Activated CD4-positive, alpha-beta T cell treated with anti-CD3 and anti-CD28 coated beads for 36 hours (primary cell): Measurements from ENCODE around the gene AFAP1. TPM values are rescaled to one million over a fixed set of nuclear protein-coding genes. Genes with fewer than 3 reads are reported as not detected.
A peak's percentile ranks its signal among the peaks of the same experiment; 100 is the strongest.

Source experiments
- ATAC-seq: fragments of 200-7000 bp; cut with Tn5 transposase; one replicate; pipeline ENCODE4 v1.10.0; 2021; ENCODE audit warnings: mild to moderate bottlenecking, moderate library complexity
- CTCF ChIA-PET: fragments of 350-600 bp; sonication (Branson Sonifier 250); formaldehyde crosslinking; loops from one replicate; lab custom pipeline; 2021; ENCODE audit warnings: antibody characterized with exemption; lab: Charles Lee
- POLR2A ChIA-PET: fragments of 350-600 bp; sonication (Branson Sonifier 250); formaldehyde crosslinking; loops from one replicate; lab custom pipeline; 2021; ENCODE audit warnings: antibody characterized with exemption, inconsistent platforms; lab: Charles Lee
- DNase-seq: peaks from one replicate; pipeline ENCODE4 v3.0.0-alpha.2; 2020
- H3K27ac Mint-ChIP-seq: one replicate; pipeline ENCODE4 v1.8.0; 2021; ENCODE audit warnings: mixed read lengths
- H3K27me3 Mint-ChIP-seq: one replicate; pipeline ENCODE4 v1.8.0; 2021; ENCODE audit warnings: mixed read lengths
- H3K36me3 Mint-ChIP-seq: one replicate; pipeline ENCODE4 v1.8.0; 2021; ENCODE audit warnings: low read depth, mixed read lengths
- H3K4me1 Mint-ChIP-seq: one replicate; pipeline ENCODE4 v1.8.0; 2021; ENCODE audit warnings: mixed read lengths
- H3K4me3 Mint-ChIP-seq: one replicate; pipeline ENCODE4 v1.8.0; 2021; ENCODE audit warnings: mild to moderate bottlenecking, moderate library complexity, mixed read lengths
- H3K9me3 Mint-ChIP-seq: one replicate; pipeline ENCODE4 v1.8.0; 2021; ENCODE audit warnings: low read depth, mixed read lengths
- intact Hi-C, 2 experiments: fragments of 100-400 bp; cut with DNase I in 1 of 2; cut with micrococcal nuclease in 1 of 2; formaldehyde crosslinking; loops; one replicate each; pipeline versions ENCODE4 v1.14.2 to v1.15.1; 2022 to 2024; cut with DNase I, micrococcal nuclease
- total RNA-seq, 2 experiments: library from RNA; stranded (reverse); gene quantifications; one replicate each; pipeline ENCODE4 v1.2.3, GENCODE V29; 2021

Gene AFAP1
- total RNA-seq, 2 experiments from 2014 or later, result 27.1 to 27.2 TPM

- ATAC-seq (no peak), DNase-seq (no peak)
- no peak overlapping the region for H3K27ac Mint-ChIP-seq
- ChIA-PET CTCF (interaction anchor here (0.8 kb wide), 1 partner anchor 9 kb away, joined by 3 read pairs; no protein-coding TSS in a partner anchor), POLR2A (no interaction called here)
- peaks cover 16% of the 10 kb centered on the region for H3K4me1 Mint-ChIP-seq
- intact Hi-C loops, result no loop called here
- H3K9me3 Mint-ChIP-seq, result peaks cover 2% of the 10 kb centered on the region
- peaks cover 5% of the 10 kb centered on the region for H3K36me3 Mint-ChIP-seq
- H3K4me3 Mint-ChIP-seq, result no peak overlapping the region
- H3K27me3 Mint-ChIP-seq, result no peaks in the 10 kb centered on the region
These were observed 131.5 kb downstream of the AFAP1 start for GRCh38 chr4:7808181-7808580.

DNA sequence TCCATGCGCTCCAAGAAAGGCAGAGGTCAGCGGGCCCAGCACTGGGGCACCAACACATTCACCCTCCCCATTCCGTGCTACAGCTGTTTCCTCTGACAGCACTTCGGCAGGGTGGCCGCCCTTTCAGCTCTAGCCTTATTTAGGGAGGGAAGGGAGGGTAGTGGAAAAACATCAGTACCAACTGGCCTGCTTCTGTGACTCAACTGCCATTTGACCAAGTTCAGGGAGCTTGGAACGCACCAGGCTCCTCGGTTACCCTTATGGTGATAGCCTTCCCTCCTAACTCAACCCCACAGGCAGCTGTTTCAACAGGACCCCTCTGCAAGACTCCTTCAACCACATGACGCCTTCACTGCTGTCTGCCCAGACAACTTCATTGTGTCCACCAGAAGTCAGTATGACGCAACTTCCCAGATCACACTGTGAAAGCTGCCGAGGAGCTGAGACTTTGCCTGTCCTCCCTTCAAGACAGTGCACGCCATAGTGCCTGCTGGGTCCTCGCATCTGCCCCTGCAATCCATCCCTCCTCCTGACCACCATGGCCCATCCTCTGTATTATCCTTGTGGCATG is 132.2 kb downstream of the AFAP1 start:
- Mint-ChIP-seq H3K9me3 (peaks cover 2% of the 10 kb centered on the region), H3K27ac (no peak overlapping the region), H3K4me1 (peaks cover 12% of the 10 kb centered on the region), H3K4me3 (no peak overlapping the region), H3K36me3 (peaks cover 5% of the 10 kb centered on the region), H3K27me3 (no peaks in the 10 kb centered on the region)
- no peak for ATAC-seq
- CTCF ChIA-PET, result interaction anchor here (5.7 kb wide), 1 partner anchor 181 kb away, joined by 86 read pairs; no protein-coding TSS in a partner anchor
- DNase-seq, result no peak
- intact Hi-C loops, result no loop called here
- POLR2A ChIA-PET, result no interaction called here

DNA sequence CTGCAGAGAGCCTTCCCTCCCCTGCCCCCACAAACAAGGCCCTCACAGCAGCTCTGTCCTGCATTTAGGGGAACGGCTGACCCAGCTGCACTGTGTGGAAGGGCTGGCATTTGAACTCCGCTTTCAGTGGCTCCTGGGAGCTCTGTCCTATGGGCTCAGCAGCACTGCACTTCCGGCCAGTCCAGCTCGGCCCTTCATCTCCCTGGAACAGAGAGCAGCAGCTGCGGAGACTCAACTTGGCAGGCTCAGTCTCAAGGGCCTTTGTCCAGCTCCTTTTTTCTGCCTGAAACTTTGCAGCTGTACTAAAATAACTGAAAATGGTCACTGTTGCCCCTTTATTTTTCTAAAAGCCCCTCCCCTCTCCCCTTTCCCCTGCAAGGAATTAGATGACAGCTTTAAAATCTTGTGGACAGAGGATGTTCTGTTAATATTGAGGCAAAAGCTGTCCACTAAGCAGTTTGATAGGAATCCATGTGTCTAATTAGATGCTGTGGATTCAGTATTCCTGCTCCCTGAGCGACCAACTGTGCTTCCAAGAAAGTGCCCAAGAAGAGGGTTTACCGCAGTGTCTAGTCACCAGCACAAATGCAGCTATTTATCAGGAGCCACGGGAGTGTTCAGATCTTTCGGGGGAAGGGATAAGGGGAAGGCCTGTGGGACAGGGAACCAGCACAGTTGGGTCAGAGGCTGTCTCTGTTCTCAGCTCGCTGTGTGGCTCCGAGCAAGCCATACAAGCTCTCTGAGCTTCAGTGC is 133.1 kb downstream of the AFAP1 start:
- H3K27me3 Mint-ChIP-seq, result no peaks in the 10 kb centered on the region
- H3K9me3 Mint-ChIP-seq, result peaks cover 2% of the 10 kb centered on the region
- POLR2A ChIA-PET, result interaction anchor here (0.7 kb wide), 1 partner anchor 106 kb away, joined by 3 read pairs; no protein-coding TSS in a partner anchor
- H3K4me1 Mint-ChIP-seq, result peaks cover 19% of the 10 kb centered on the region
- no peak overlapping the region for H3K27ac Mint-ChIP-seq
- ATAC-seq (no peak), DNase-seq (no peak)
- peaks cover 5% of the 10 kb centered on the region for H3K36me3 Mint-ChIP-seq
- intact Hi-C loops, result no loop called here
- CTCF ChIA-PET, result interaction anchor here (0.7 to 5.7 kb wide), 4 partner anchors 11 to 1100 kb away, joined by 3 to 86 read pairs (median 4); no protein-coding TSS in a partner anchor
- H3K4me3 Mint-ChIP-seq, result no peak overlapping the region

DNA sequence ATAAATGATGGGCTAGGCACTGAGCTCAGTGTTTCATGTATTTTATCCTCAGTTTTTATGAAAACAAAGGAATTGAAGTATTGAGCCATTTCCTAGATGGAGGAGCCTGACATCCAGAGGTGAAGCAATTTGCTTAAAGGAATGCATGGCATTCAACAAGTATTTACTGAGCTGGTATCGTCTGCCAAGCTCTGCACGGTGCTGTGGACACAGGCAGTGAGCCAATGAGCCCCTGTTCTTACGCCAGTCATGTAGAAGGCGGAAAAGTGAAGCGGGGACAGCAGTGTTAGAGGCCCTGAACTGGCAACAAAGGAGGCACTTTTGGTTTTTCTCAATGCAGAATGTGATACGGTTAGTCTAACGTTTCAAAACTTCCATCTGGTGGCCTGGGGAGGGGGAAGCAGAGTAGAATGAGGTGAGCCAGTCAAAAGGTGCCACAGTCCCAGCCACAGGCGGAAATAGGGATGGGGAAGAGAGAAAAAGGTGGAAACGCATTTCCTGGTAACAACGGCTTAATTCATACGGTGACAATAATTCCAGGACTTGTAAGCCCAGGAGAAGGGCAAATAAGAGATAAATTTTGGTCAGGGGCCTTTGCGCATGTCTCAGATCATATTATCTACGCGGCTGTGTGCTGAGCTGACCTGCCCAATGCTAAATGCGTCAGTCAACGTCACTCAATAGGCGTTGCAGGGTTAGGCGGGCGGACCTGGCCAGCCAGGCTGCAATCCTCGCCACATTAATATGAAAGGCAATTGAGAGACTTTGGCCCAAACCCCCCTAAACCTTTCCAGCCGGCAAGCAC is 133.9 kb downstream of the AFAP1 start:
- ATAC-seq (no peak), DNase-seq (no peak)
- Mint-ChIP-seq H3K36me3 (peaks cover 11% of the 10 kb centered on the region), H3K4me3 (no peak overlapping the region), H3K4me1 (peaks cover 21% of the 10 kb centered on the region), H3K27ac (no peak overlapping the region), H3K27me3 (no peaks in the 10 kb centered on the region), H3K9me3 (peaks cover 2% of the 10 kb centered on the region)
- CTCF ChIA-PET, result interaction anchor here (0.7 to 5.7 kb wide), 16 partner anchors 11 to 1099 kb away, joined by 3 to 86 read pairs (median 4); no protein-coding TSS in a partner anchor
- POLR2A ChIA-PET, result no interaction called here
- intact Hi-C loops, result loop anchor here in 1 of 2 experiments (2.0 kb wide), 1 partner anchor 71 kb away; no protein-coding TSS in a partner anchor

DNA sequence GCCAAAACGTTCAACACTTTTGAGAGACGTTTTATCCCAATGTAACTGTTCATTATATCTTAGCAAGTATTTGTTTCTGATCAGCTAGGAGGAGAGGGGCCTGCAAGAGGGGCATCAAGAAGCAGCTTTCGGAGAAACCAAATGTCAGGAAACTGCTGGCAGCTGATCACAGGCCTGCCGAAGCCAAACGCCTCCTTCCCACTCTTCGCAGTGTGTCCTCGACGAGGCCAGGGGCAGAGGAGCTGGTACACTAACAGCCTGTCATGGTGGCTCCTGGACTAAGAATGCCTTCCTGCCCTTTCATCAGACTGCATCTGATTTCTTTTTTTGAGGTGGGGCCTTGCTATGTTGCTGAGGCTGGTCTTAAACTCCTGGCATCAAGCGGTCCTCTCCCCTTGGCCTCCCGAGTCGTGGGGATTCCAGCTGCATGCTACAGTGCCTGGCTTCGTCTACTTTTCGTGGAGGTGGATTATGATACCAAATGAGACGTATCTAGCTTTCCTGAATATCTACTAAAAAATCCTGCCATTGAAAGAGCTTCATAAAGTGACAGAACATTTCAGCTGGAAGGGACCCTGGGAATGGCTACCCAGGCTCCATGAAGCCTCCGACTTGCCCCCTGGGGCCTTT is 134.8 kb downstream of the AFAP1 start:
- Mint-ChIP-seq H3K27me3 (no peaks in the 10 kb centered on the region), H3K9me3 (peaks cover 2% of the 10 kb centered on the region), H3K27ac (no peak overlapping the region), H3K4me1 (peaks cover 21% of the 10 kb centered on the region), H3K36me3 (peaks cover 17% of the 10 kb centered on the region), H3K4me3 (no peak overlapping the region)
- POLR2A ChIA-PET, result no interaction called here
- CTCF ChIA-PET, result interaction anchor here (0.8 to 5.7 kb wide), 17 partner anchors 10 to 189 kb away, joined by 3 to 86 read pairs (median 4); no protein-coding TSS in a partner anchor
- intact Hi-C loops, result loop anchor here (1.0 to 5.0 kb wide), 4 partner anchors 43 to 613 kb away; partner anchors contain the start of gene SORCS2 (in 1 of the 2)
- DNase-seq, result no peak
- no peak for ATAC-seq

GRCh38 chr4:7803992-7804755 is 135.5 kb downstream of the AFAP1 start:
- ChIA-PET CTCF (interaction anchor here (0.6 to 5.7 kb wide), 17 partner anchors 10 to 610 kb away, joined by 3 to 86 read pairs (median 4); no protein-coding TSS in a partner anchor), POLR2A (no interaction called here)
- DNase-seq (peak; percentile 91), ATAC-seq (peak; percentile 72)
- H3K27ac Mint-ChIP-seq, result peak overlapping the region; percentile 43
- peaks cover 22% of the 10 kb centered on the region for H3K36me3 Mint-ChIP-seq
- no peak overlapping the region for H3K4me3 Mint-ChIP-seq
- no peaks in the 10 kb centered on the region for H3K27me3 Mint-ChIP-seq
- H3K4me1 Mint-ChIP-seq, result peaks cover 19% of the 10 kb centered on the region
- H3K9me3 Mint-ChIP-seq, result peaks cover 2% of the 10 kb centered on the region
- intact Hi-C loops, result loop anchor here (1.0 to 5.0 kb wide), 4 partner anchors 42 to 612 kb away; partner anchors contain the start of gene SORCS2 (in 1 of the 2)

- intact Hi-C loops, result loop anchor here in 1 of 2 experiments (5.0 kb wide), 2 partner anchors 41 to 611 kb away; partner anchors contain the start of gene SORCS2
- no peak for ATAC-seq
- Mint-ChIP-seq H3K36me3 (peaks cover 25% of the 10 kb centered on the region), H3K9me3 (no peaks in the 10 kb centered on the region), H3K4me1 (peaks cover 15% of the 10 kb centered on the region), H3K4me3 (no peak overlapping the region), H3K27me3 (no peaks in the 10 kb centered on the region), H3K27ac (no peak overlapping the region)
- DNase-seq, result no peak
- CTCF ChIA-PET, result interaction anchor here (0.6 to 5.7 kb wide), 12 partner anchors 12 to 616 kb away, joined by 3 to 86 read pairs (median 4); no protein-coding TSS in a partner anchor
- POLR2A ChIA-PET, result no interaction called here
These were observed 136.3 kb downstream of the AFAP1 start for GRCh38 chr4:7803371-7803770.

DNA sequence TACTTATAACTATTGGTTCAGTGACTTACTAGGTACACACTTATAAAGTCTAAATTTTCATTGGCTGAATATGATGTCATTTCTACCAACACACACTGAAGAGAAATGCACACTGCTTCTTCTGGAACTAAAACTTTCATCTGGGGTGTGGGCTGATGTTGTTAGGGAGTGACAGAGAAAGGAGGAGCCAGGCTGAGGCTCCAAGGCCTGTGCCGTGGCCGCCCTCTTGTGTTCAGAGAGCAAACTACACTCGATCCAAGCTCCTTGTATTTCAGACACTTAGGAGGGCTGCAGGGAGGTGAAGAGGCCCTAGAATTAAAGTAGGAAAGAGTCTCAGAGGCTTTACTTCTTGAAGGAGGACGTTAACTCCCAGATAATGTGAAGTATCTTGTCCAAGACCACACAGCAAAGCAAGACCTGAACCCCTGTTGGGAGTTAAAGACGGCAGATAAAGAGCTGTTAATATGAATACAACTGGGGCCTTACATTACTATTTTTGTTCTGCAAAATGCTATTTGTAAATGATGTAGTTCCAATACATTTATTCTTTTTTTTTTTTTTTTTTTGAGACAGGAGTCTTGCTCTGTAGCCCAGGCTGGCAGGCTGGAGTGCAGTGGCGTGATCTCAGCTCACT is 137.5 kb downstream of the AFAP1 start:
- Mint-ChIP-seq H3K9me3 (no peaks in the 10 kb centered on the region), H3K27me3 (no peaks in the 10 kb centered on the region), H3K4me1 (peaks cover 17% of the 10 kb centered on the region), H3K27ac (peak overlapping the region; percentile 61), H3K4me3 (no peak overlapping the region), H3K36me3 (peaks cover 32% of the 10 kb centered on the region)
- DNase-seq (peak; percentile 90), ATAC-seq (peak; percentile 95)
- intact Hi-C loops, result loop anchor here (1.0 to 5.0 kb wide), 6 partner anchors 32 to 610 kb away; partner anchors contain the start of gene SORCS2 (in 2 of the 2)
- CTCF ChIA-PET, result interaction anchor here (0.6 to 5.7 kb wide), 32 partner anchors 9 to 484 kb away, joined by 3 to 86 read pairs (median 5); partner anchors contain the start of gene AFAP1
- POLR2A ChIA-PET, result no interaction called here

DNA sequence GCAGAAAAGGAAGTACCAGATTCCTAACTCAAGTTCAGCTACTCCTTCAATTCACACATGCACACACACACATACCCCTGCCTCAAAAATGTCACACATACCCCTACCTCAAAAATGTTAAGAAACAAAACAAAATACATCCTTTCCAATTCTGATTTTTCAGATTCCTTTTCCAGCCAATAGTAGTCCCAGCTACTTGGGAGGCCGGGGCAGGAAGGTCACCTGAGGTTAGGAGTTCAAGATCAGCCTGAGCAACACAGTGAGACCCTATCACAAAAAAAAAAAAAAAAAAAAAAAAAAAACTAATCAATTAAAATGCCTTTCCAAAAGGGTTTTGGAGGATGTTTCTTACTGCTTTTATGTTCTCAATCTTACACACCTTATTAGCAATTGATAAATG is 138.0 kb downstream of the AFAP1 start:
- H3K27ac Mint-ChIP-seq, result peak overlapping the region; percentile 61
- POLR2A ChIA-PET, result no interaction called here
- intact Hi-C loops, result loop anchor here (1.0 to 5.0 kb wide), 6 partner anchors 31 to 609 kb away; partner anchors contain the start of gene SORCS2 (in 2 of the 2)
- ATAC-seq, result no peak
- CTCF ChIA-PET, result interaction anchor here (1.0 to 5.7 kb wide), 21 partner anchors 9 to 186 kb away, joined by 3 to 86 read pairs (median 5); no protein-coding TSS in a partner anchor
- no peaks in the 10 kb centered on the region for H3K27me3 Mint-ChIP-seq
- no peak for DNase-seq
- no peak overlapping the region for H3K4me3 Mint-ChIP-seq
- no peaks in the 10 kb centered on the region for H3K9me3 Mint-ChIP-seq
- peaks cover 17% of the 10 kb centered on the region for H3K4me1 Mint-ChIP-seq
- H3K36me3 Mint-ChIP-seq, result peaks cover 34% of the 10 kb centered on the region
